A549 (cell line): ENCODE results near the gene ESYT3. TPM values are rescaled to one million over a fixed set of nuclear protein-coding genes. Genes with fewer than 3 reads are reported as not detected.

Experiments
- ATAC-seq, 2 experiments: fragments of 200-7000 bp in 1 of 2; fragments of >200 bp in 1 of 2; cut with Nextera tagmentation in 1 of 2; cut with Tn5 transposase in 1 of 2; 3 replicates each; pipeline versions ENCODE4 v1.8.0 to v1.9.1; 2018 to 2020; ENCODE audit warnings: mild to moderate bottlenecking in 1 of 2, moderate library complexity in 1 of 2
- CTCF ChIA-PET: fragments of 300-600 bp; sonication (Branson Sonifier 250); formaldehyde crosslinking; extraction: SDS; loops from one replicate; lab custom pipeline; 2021; ENCODE audit warnings: antibody characterized with exemption, inconsistent platforms; lab: Yijun Ruan, JAX
- POLR2A ChIA-PET: fragments of 350-600 bp; formaldehyde crosslinking; extraction: SDS; loops from one replicate; lab custom pipeline; 2021; ENCODE audit warnings: antibody characterized with exemption, inconsistent platforms; lab: Yijun Ruan, JAX
- DNase-seq, 2 experiments: peaks; one replicate each; pipeline versions ENCODE4 v3.0.0 to v3.0.0-alpha.2; 2011 to 2016; ENCODE audit warnings: low read depth in 1 of 2, low spot score in 1 of 2
- FAIRE-seq: peaks from 2 replicates; lab custom pipeline; 2011; peaks lifted over from hg19 to GRCh38; lab: Jason Lieb, UNC
- H3K27ac ChIP-seq, 2 experiments: fragments of >200 bp; sonication (Bioruptor Twin); formaldehyde crosslinking; 3 replicates each; pipeline ENCODE4 v1.5.1; 2016 to 2017
- H3K4me1 ChIP-seq: fragments of >200 bp; sonication (Bioruptor Twin); formaldehyde crosslinking; 3 replicates; pipeline ENCODE4 v1.6.1; 2016
- H3K4me2 ChIP-seq: fragments of >200 bp; sonication (Bioruptor Twin); formaldehyde crosslinking; 3 replicates; pipeline ENCODE4 v1.6.1; 2016
- H3K4me3 ChIP-seq: fragments of >200 bp; sonication (Bioruptor Twin); formaldehyde crosslinking; 3 replicates; pipeline ENCODE4 v1.5.1; 2016
- H3K9me3 ChIP-seq: fragments of >200 bp; sonication (Bioruptor Twin); formaldehyde crosslinking; 3 replicates; pipeline ENCODE4 v1.6.1; 2016
- CBX8 ChIP-seq: fragments of 200-600 bp; sonication (generic); IDR thresholded peaks from 2 replicates; pipeline ENCODE4 v1.6.1; 2016
- CHD2 ChIP-seq: fragments of 150-350 bp; IDR thresholded peaks from 2 replicates; pipeline ENCODE4 v1.6.1; 2014; ENCODE audit warnings: low read length; ENCODE audit not compliant: partially characterized antibody
- E2F6 ChIP-seq: IDR thresholded peaks from 2 replicates; pipeline ENCODE4 v1.6.1; 2012; ENCODE audit warnings: low read depth, borderline replicate concordance
- EHF ChIP-seq: fragments of 250-450 bp; sonication (Bioruptor Pico); IDR thresholded peaks from 2 replicates; pipeline ENCODE4 v1.5.0; 2020; ENCODE audit warnings: mild to moderate bottlenecking
- FOSB ChIP-seq: fragments of 250-450 bp; sonication (Bioruptor Pico); IDR thresholded peaks from 2 replicates; pipeline ENCODE4 v1.5.0; 2020; ENCODE audit warnings: mild to moderate bottlenecking, moderate library complexity
- HDAC2 ChIP-seq: fragments of 200-600 bp; sonication (generic); IDR thresholded peaks from 2 replicates; pipeline ENCODE4 v1.6.1; 2016
- HES2 ChIP-seq: fragments of >200 bp; sonication (Bioruptor Twin); formaldehyde crosslinking; IDR thresholded peaks from 2 replicates; pipeline ENCODE4 v1.6.1; 2016
- HMGXB4 ChIP-seq: fragments of 250-450 bp; sonication (Bioruptor Pico); IDR thresholded peaks from 2 replicates; pipeline ENCODE4 v1.5.0; 2021; ENCODE audit warnings: mild to moderate bottlenecking, moderate library complexity, borderline replicate concordance
- JUN ChIP-seq, 2 experiments: fragments of >200 bp; sonication (Bioruptor Twin); formaldehyde crosslinking; IDR thresholded peaks; 2 replicates in 1 of 2; 3 replicates in 1 of 2; pipeline ENCODE4 v1.6.1; 2016 to 2017
- KDM1A ChIP-seq: fragments of 200-600 bp; sonication (generic); IDR thresholded peaks from 2 replicates; pipeline ENCODE4 v1.6.1; 2016; ENCODE audit warnings: low read depth, mild to moderate bottlenecking
- MAX ChIP-seq: IDR thresholded peaks from 2 replicates; pipeline ENCODE4 v1.6.1; 2012
- PHF8 ChIP-seq: fragments of 200-600 bp; sonication (generic); IDR thresholded peaks from 2 replicates; pipeline ENCODE4 v1.6.1; 2016; ENCODE audit warnings: low read depth, mild to moderate bottlenecking, antibody characterized with exemption, moderate library complexity, borderline replicate concordance
- RFX5 ChIP-seq: fragments of 450-650 bp; IDR thresholded peaks from 2 replicates; pipeline ENCODE4 v1.7.1; 2014; ENCODE audit warnings: antibody characterized with exemption, mild to moderate bottlenecking, moderate library complexity
- RNF2 ChIP-seq: fragments of 200-600 bp; sonication (generic); IDR thresholded peaks from 2 replicates; pipeline ENCODE4 v1.6.1; 2016; ENCODE audit warnings: low read depth, mild to moderate bottlenecking, antibody characterized with exemption, moderate library complexity, borderline replicate concordance
- SREBF2 ChIP-seq: fragments of 450-650 bp; IDR thresholded peaks from 2 replicates; pipeline ENCODE4 v1.6.1; 2014; ENCODE audit warnings: mild to moderate bottlenecking, moderate library complexity
- TFCP2L1 ChIP-seq: fragments of 250-450 bp; sonication (Bioruptor Pico); IDR thresholded peaks from 2 replicates; pipeline ENCODE4 v1.5.0; 2021; ENCODE audit warnings: mild to moderate bottlenecking
- TP53 ChIP-seq: fragments of 250-450 bp; sonication (Bioruptor Pico); IDR thresholded peaks from 2 replicates; pipeline ENCODE4 v1.5.0; 2021; ENCODE audit warnings: mild to moderate bottlenecking, moderate library complexity
- ZNF302 ChIP-seq: fragments of 250-450 bp; sonication (Bioruptor Pico); IDR thresholded peaks from 2 replicates; pipeline ENCODE4 v1.9.0; 2021; ENCODE audit warnings: inconsistent platforms, mild to moderate bottlenecking, moderate library complexity
- ZSCAN20 ChIP-seq: fragments of 250-450 bp; sonication (Bioruptor Pico); IDR thresholded peaks from 2 replicates; pipeline ENCODE4 v1.8.0; 2022; ENCODE audit warnings: mild to moderate bottlenecking, moderate library complexity
- WGBS: methylation state at CpG from one replicate; pipeline ENCODE4 v1.1.6; 2017; ENCODE audit errors: missing lambda C conversion rate; 5-methylcytosine and 5-hydroxymethylcytosine counted together
- polyA plus RNA-seq, 4 experiments: library from polyadenylated mRNA; depleted of rRNA in 3 of 4; stranded (reverse); fragments of >200 nt; fragmentation: RNase III in 1 of 4; extraction: RNeasy Plus Mini Kit Qiagen cat#74134 plus additional on column Dnase treatment in 1 of 4; gene quantifications; 2 replicates in 3 of 4; 3 replicates in 1 of 4; pipeline ENCODE4 v1.2.3, GENCODE V29; 2011 to 2017
- TF ChIP-seq, protein P1 (sequence below): fragments of >200 bp; sonication (Bioruptor Twin); formaldehyde crosslinking; IDR thresholded peaks from 3 replicates; pipeline ENCODE4 v1.6.1; 2016
- TF ChIP-seq, protein P2 (sequence below): fragments of >200 bp; sonication (Bioruptor Twin); formaldehyde crosslinking; IDR thresholded peaks from 3 replicates; pipeline ENCODE4 v1.5.1; 2016
- TF ChIP-seq, protein P3 (sequence below): IDR thresholded peaks from 2 replicates; pipeline ENCODE4 v1.6.1; 2012
- TF ChIP-seq, protein P4 (sequence below): fragments of 200-600 bp; sonication (generic); IDR thresholded peaks from 2 replicates; pipeline ENCODE4 v1.6.1; 2016; ENCODE audit warnings: antibody characterized with exemption, mild to moderate bottlenecking, moderate library complexity

ESYT3 gene
- polyA plus RNA-seq, 2 of the 4 experiments (the other 2 are of a cell fraction): 0.92 to 1.7 TPM

GRCh38 chr3:138445654-138446053 lies 11.2 kb downstream of the ESYT3 start:
- POLR2A ChIA-PET: no interaction called here
- CTCF ChIA-PET: interaction anchor here (1.4 kb wide), 1 partner anchor 34 kb away, joined by 4 read pairs; no protein-coding TSS in a partner anchor
- H3K4me3 ChIP-seq: no peak overlapping the region
- no peaks in the 10 kb centered on the region for H3K9me3 ChIP-seq
- no peak for FAIRE-seq
- peaks cover 24% of the 10 kb centered on the region for H3K4me1 ChIP-seq
- no peak overlapping the region for H3K4me2 ChIP-seq
- H3K27ac ChIP-seq: no peak overlapping the region
- no peak for TF ChIP-seq CBX8
- TF ChIP-seq ZSCAN20 (CRISPR knock-in tag): no peak
- no peak for TF ChIP-seq SREBF2
- TF ChIP-seq RNF2: no peak
- TF ChIP-seq, protein P1, sequence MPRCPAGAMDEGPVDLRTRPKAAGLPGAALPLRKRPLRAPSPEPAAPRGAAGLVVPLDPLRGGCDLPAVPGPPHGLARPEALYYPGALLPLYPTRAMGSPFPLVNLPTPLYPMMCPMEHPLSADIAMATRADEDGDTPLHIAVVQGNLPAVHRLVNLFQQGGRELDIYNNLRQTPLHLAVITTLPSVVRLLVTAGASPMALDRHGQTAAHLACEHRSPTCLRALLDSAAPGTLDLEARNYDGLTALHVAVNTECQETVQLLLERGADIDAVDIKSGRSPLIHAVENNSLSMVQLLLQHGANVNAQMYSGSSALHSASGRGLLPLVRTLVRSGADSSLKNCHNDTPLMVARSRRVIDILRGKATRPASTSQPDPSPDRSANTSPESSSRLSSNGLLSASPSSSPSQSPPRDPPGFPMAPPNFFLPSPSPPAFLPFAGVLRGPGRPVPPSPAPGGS: no peak
- TF ChIP-seq, protein P2, sequence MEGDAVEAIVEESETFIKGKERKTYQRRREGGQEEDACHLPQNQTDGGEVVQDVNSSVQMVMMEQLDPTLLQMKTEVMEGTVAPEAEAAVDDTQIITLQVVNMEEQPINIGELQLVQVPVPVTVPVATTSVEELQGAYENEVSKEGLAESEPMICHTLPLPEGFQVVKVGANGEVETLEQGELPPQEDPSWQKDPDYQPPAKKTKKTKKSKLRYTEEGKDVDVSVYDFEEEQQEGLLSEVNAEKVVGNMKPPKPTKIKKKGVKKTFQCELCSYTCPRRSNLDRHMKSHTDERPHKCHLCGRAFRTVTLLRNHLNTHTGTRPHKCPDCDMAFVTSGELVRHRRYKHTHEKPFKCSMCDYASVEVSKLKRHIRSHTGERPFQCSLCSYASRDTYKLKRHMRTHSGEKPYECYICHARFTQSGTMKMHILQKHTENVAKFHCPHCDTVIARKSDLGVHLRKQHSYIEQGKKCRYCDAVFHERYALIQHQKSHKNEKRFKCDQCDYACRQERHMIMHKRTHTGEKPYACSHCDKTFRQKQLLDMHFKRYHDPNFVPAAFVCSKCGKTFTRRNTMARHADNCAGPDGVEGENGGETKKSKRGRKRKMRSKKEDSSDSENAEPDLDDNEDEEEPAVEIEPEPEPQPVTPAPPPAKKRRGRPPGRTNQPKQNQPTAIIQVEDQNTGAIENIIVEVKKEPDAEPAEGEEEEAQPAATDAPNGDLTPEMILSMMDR: no peak
- TF ChIP-seq TP53: no peak
- TF ChIP-seq, protein P3, sequence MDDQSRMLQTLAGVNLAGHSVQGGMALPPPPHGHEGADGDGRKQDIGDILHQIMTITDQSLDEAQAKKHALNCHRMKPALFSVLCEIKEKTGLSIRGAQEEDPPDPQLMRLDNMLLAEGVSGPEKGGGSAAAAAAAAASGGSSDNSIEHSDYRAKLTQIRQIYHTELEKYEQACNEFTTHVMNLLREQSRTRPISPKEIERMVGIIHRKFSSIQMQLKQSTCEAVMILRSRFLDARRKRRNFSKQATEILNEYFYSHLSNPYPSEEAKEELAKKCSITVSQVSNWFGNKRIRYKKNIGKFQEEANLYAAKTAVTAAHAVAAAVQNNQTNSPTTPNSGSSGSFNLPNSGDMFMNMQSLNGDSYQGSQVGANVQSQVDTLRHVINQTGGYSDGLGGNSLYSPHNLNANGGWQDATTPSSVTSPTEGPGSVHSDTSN: no peak
- no peak for TF ChIP-seq HDAC2
- no peak for TF ChIP-seq RFX5
- no peak for TF ChIP-seq HMGXB4 (CRISPR knock-in tag)
- TF ChIP-seq, protein P4, sequence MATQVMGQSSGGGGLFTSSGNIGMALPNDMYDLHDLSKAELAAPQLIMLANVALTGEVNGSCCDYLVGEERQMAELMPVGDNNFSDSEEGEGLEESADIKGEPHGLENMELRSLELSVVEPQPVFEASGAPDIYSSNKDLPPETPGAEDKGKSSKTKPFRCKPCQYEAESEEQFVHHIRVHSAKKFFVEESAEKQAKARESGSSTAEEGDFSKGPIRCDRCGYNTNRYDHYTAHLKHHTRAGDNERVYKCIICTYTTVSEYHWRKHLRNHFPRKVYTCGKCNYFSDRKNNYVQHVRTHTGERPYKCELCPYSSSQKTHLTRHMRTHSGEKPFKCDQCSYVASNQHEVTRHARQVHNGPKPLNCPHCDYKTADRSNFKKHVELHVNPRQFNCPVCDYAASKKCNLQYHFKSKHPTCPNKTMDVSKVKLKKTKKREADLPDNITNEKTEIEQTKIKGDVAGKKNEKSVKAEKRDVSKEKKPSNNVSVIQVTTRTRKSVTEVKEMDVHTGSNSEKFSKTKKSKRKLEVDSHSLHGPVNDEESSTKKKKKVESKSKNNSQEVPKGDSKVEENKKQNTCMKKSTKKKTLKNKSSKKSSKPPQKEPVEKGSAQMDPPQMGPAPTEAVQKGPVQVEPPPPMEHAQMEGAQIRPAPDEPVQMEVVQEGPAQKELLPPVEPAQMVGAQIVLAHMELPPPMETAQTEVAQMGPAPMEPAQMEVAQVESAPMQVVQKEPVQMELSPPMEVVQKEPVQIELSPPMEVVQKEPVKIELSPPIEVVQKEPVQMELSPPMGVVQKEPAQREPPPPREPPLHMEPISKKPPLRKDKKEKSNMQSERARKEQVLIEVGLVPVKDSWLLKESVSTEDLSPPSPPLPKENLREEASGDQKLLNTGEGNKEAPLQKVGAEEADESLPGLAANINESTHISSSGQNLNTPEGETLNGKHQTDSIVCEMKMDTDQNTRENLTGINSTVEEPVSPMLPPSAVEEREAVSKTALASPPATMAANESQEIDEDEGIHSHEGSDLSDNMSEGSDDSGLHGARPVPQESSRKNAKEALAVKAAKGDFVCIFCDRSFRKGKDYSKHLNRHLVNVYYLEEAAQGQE: no peak
- TF ChIP-seq EHF (CRISPR knock-in tag): no peak
- TF ChIP-seq, all 56 proteins: peak for 0
- no peak for DNase-seq
- 83% methylated on average over 4 of the region's 4 CpGs for WGBS
- ATAC-seq: no peak

- POLR2A ChIA-PET: no interaction called here
- Histone ChIP-seq H3K4me1 (no peaks in the 10 kb centered on the region), H3K27ac (no peak overlapping the region), H3K9me3 (no peaks in the 10 kb centered on the region), H3K4me2 (no peak overlapping the region), H3K4me3 (no peak overlapping the region)
- 76% methylated on average over 3 of the region's 3 CpGs for WGBS
- CTCF ChIA-PET: interaction anchor here (1.0 kb wide), 1 partner anchor 31 kb away, joined by 4 read pairs; no protein-coding TSS in a partner anchor
- ATAC-seq (no peak), FAIRE-seq (no peak), DNase-seq (no peak)
- no peak for TF ChIP-seq MAX
- no peak for TF ChIP-seq ZSCAN20 (CRISPR knock-in tag)
- TF ChIP-seq ZNF302 (CRISPR knock-in tag): no peak
- TF ChIP-seq HES2: no peak
- TF ChIP-seq HDAC2: no peak
- TF ChIP-seq TFCP2L1 (CRISPR knock-in tag): no peak
- no peak for TF ChIP-seq FOSB (CRISPR knock-in tag)
- no peak for TF ChIP-seq RNF2
- TF ChIP-seq CHD2: no peak
- no peak for TF ChIP-seq JUN (IDR thresholded peaks at IDR 0.05)
- TF ChIP-seq, protein P2: no peak
- TF ChIP-seq PHF8: no peak
- no peak for TF ChIP-seq EHF (CRISPR knock-in tag)
- TF ChIP-seq KDM1A: no peak
- no peak for TF ChIP-seq E2F6
Measured at GRCh38 chr3:138448631-138449030, 14.2 kb downstream of the ESYT3 start.
